Left forelimb (tissue), 1 donor: ENCODE measurements around the gene PIAS1.
"Not testable (repeated sequence)": the region's sequence is repeated elsewhere in the genome, so short reads cannot be mapped to it uniquely, and the experiment has no call there.

Experiments used
- DNase-seq: peaks from one replicate; pipeline ENCODE4 v3.0.0-alpha.2; 2018; ENCODE audit warnings: low spot score

The PIAS1 gene

GRCh38 chr15:68183616-68184315 lies 129.7 kb downstream of the PIAS1 start:
- DNase-seq, result no peak

GRCh38 chr15:68184616-68185480 lies 130.7 kb downstream of the PIAS1 start:
- DNase-seq, result no peak

GRCh38 chr15:68186671-68187397 lies 132.7 kb downstream of the PIAS1 start:
- no peak for DNase-seq

GRCh38 chr15:68187559-68187958 lies 133.4 kb downstream of the PIAS1 start:
- no peak for DNase-seq

GRCh38 chr15:68188647-68189046 lies 134.5 kb downstream of the PIAS1 start:
- no peak for DNase-seq

GRCh38 chr15:68190048-68190447 lies 135.9 kb downstream of the PIAS1 start:
- no peak for DNase-seq

- no peak for DNase-seq
Measured at GRCh38 chr15:68191555-68191954, 137.4 kb downstream of the PIAS1 start.

- DNase-seq, result no peak
Measured at GRCh38 chr15:68192117-68192516, 138.0 kb downstream of the PIAS1 start.

GRCh38 chr15:68192804-68193486 lies 138.8 kb downstream of the PIAS1 start:
- no peak for DNase-seq

GRCh38 chr15:68195336-68196112 lies 141.4 kb downstream of the PIAS1 start:
- DNase-seq, result no peak

- DNase-seq, result no peak
Measured at GRCh38 chr15:68196445-68197169, 142.5 kb downstream of the PIAS1 start.

GRCh38 chr15:68197170-68197492 lies 143.0 kb downstream of the PIAS1 start:
- no peak for DNase-seq

GRCh38 chr15:68197661-68198437 lies 143.7 kb downstream of the PIAS1 start:
- no peak for DNase-seq

GRCh38 chr15:68199340-68199739 lies 145.2 kb downstream of the PIAS1 start:
- no peak for DNase-seq

- DNase-seq, result no peak
Measured at GRCh38 chr15:68200016-68200861, 146.1 kb downstream of the PIAS1 start.

GRCh38 chr15:68201153-68201878 lies 147.2 kb downstream of the PIAS1 start:
- DNase-seq, result no peak

GRCh38 chr15:68201879-68202261 lies 147.8 kb downstream of the PIAS1 start:
- DNase-seq, result no peak

- DNase-seq, result not testable (repeated sequence)
Measured at GRCh38 chr15:68202994-68203393, 148.9 kb downstream of the PIAS1 start.
